HG03039 (cell line): ENCODE results near the gene USP19.

Experiments
- ATAC-seq: cut with Tn5 transposase; IDR thresholded peaks from one replicate; pipeline ENCODE4 v1.9.1; 2021; ENCODE audit warnings: mild to moderate bottlenecking, moderate library complexity; ENCODE audit not compliant: unreplicated experiment

Gene USP19, protein sequence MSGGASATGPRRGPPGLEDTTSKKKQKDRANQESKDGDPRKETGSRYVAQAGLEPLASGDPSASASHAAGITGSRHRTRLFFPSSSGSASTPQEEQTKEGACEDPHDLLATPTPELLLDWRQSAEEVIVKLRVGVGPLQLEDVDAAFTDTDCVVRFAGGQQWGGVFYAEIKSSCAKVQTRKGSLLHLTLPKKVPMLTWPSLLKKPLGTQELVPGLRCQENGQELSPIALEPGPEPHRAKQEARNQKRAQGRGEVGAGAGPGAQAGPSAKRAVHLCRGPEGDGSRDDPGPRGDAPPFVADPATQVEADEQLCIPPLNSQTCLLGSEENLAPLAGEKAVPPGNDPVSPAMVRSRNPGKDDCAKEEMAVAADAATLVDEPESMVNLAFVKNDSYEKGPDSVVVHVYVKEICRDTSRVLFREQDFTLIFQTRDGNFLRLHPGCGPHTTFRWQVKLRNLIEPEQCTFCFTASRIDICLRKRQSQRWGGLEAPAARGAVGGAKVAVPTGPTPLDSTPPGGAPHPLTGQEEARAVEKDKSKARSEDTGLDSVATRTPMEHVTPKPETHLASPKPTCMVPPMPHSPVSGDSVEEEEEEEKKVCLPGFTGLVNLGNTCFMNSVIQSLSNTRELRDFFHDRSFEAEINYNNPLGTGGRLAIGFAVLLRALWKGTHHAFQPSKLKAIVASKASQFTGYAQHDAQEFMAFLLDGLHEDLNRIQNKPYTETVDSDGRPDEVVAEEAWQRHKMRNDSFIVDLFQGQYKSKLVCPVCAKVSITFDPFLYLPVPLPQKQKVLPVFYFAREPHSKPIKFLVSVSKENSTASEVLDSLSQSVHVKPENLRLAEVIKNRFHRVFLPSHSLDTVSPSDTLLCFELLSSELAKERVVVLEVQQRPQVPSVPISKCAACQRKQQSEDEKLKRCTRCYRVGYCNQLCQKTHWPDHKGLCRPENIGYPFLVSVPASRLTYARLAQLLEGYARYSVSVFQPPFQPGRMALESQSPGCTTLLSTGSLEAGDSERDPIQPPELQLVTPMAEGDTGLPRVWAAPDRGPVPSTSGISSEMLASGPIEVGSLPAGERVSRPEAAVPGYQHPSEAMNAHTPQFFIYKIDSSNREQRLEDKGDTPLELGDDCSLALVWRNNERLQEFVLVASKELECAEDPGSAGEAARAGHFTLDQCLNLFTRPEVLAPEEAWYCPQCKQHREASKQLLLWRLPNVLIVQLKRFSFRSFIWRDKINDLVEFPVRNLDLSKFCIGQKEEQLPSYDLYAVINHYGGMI (N-terminal part only)

DNA sequence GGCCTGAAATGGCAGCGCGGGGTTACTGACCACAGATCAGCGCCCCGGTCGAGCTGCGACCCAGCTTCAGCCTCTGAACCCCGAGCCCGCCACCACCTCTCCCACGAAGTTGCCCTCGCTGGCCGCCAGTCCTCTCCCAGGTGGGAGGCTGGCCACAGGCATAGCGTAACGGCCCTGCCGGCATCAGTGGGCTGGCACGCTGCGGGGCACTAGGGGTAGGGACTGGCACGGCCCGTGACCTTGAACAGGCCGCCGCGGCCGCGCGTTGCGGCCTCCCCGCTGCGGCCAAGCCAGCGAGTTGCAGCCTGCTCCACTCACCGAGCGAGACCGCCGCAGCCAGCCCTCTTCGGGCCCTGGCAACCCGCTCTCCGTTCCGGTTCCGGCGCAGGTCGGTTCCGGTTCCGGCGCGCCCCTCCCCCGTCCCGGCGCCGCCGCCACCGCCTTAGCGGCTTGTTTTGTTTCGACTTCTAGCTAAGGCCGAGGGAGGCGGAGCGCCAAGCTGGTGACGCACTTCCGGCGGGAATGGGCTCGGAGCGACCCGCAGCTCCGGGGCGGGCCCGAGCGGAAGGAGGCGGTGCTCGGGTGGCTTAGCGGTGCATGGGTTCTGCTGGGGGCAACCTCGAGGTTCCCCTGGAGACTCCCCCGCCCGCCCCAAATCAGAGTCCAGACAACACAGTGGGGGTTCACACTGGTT lies at the start of gene USP19:
Gene USP19 (minus strand): TSS at position 386 of the 694 bp plus-strand sequence. CDS start 1,678 bp downstream, outside the sequence.
- peak; percentile 77 for ATAC-seq

DNA sequence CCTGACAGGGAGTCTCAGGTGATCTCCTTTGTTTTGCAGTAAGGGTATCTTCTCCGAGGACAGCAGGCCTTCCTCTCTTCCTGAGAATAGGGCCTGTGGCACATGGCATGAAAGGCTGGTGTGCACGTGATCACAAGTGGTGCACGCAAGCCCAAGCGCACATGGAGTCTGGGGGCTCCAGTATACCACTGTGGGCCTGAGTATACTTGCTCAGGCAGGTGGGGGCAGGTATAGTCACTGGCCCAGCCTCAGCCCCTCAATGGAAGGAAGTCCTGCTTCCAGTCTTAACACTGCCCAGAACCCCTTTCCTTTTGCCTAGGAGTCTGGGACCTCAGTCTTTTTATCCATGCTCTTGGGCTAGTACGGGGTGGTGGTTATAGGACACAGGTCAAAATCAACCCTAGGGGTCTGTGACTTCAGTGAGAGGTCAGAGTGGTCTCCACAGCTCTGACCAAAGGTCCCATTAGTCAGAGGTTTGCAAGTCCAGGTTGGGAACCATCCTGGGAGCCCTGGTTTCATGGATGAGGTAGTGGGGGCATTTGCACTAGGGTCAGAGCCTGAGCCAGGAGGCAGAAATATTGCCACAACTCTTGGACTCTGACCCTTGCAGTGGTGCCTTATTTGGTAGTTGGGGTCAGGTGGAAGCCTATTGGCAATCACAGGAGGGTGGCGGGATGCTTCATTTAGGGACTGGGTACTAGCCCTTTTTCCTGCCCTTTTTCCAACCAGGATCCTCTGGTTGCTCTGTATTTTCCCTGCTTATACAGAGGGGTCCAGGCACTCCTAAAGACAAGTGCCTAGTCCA lies 46.3 kb upstream of the USP19 start:
- ATAC-seq: no peak

DNA sequence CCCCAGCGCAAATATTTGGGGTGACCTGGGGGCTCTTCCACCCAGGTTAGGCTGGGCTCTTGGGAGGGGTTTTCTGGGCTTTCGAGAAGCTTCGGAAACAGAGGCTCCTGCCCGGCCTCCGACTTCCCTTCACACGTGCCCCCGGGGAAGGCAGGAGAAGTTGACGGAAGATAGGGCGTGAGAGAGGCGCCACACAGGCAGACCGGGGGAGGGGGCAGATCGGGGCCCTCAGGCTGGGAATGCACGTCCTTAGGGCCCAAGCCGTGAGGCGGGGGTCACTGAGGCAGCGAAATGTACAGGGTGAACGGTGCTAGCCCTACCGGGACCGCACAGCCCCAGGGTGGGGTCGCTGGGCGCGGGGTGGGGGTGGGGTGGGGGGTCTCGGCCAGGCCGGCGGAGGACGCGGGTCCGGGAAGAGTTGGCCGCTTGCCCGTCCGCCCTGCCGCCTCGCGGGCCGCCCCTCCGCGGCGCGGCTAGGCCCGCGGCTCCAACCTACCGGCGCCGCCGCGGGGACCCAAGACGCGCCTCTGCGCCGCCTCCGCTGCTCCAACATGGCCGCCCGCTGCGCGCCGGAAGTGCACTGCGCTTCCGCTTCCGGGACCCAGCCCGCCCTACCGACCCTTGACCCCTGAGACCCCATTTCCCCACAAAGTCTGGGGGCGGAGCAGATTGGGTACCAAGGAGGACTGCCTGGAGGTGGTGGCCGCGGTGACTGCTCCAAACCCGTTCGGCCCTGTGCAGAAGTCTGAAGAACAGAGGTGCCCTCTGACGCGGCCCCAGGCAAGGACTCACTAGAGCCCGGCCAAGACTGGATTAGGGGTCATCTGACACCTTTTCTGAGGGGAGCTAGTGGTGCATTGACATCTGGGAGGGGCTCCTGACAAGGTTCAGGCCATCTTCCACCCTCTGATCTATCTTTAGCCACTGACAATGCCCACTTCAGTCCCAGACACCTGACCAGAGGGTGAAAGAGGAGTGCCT lies 45.4 kb upstream of the USP19 start, which contains the start of gene CCDC71:
Gene CCDC71 (minus strand): TSS at position 561 of the 981 bp plus-strand sequence. CDS start 2,123 bp downstream, outside the sequence.
- no peak for ATAC-seq

DNA sequence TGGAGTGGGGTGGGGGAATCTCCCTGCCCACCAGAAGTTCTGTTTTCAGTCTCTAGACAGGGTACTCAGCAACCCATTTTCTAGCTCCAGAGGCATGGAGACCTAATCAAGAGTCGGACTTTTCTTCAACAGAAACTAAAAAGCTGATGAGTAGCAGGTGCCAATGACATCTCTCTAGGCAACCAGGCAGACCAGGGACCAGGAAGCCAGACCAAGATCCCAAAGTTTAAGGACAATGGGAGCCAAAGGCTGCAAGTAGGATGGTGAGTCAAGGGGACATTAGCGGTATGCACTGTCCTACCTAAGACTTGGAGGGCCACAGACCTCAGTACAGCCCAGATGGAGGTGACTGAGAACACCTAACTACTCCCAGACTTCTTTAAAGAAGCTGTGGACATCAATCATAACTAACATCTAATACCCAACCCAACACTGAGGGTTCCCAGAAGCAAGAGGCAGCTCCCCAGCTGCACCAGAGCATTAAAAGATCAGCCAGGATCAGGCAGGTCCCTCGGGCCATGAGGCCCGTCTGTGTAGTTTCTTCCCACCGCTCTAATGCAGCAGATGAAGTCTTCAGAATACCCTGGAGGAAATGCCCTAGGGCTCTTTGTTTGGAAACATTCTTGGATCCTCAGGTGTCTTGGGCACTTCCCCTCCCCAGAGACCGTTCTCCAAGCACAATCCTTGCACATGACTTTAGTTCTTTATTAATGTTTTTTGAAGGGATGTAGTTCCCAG lies 44.5 kb upstream of the USP19 start:
- ATAC-seq: no peak

DNA sequence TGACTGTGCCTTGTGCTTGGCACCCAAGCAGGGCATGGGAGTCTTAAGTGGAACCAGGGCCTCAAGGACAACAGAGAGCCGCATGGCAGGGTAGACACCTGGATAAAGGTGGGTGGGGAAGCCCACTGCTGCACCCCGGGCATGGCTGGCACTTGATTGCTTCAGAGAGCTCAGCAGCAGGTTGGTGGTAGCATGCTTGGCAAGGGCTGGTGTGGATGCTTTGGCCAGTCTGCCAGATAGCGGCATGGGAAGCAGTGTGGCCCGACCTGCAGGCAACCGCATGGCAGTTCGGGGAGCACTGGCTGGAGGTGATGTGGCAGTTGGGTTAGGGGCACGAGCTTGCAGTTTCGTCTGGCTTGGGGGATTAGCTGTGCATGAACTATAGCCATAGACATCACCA lies 43.0 kb upstream of the USP19 start:
- ATAC-seq: no peak

DNA sequence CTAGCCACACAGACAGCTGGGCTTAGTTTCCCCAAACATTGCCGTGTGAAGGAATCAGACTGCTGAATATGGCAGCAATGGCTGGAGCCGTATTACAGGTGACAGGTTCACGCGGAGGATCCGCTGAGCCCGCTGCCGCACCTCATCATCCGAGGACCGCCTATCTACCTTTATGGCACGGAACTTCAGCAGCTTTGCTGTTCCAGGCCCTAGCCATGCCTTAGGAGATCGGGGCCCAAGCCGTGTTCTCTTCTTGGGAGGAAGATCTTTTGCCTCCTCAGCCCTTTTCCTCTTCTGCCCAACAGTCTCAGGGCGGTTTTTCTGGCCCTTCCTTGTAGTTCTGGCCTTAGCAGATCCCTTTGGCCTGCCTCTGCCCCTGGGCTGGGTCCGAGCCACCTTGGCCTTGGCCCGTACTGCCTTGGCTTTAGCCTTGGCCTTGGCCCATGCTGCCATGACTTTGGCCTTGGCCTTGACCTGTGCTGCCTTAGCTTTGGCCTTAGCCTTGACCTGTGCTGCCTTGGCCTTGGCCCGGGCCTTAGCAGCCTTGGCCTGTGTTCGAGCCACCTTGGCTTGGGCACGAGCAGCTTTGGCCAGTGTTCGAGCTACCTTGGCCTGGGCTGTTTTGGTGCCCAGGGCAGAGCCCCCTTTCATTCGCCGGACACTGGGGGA lies 42.3 kb upstream of the USP19 start:
- no peak for ATAC-seq

DNA sequence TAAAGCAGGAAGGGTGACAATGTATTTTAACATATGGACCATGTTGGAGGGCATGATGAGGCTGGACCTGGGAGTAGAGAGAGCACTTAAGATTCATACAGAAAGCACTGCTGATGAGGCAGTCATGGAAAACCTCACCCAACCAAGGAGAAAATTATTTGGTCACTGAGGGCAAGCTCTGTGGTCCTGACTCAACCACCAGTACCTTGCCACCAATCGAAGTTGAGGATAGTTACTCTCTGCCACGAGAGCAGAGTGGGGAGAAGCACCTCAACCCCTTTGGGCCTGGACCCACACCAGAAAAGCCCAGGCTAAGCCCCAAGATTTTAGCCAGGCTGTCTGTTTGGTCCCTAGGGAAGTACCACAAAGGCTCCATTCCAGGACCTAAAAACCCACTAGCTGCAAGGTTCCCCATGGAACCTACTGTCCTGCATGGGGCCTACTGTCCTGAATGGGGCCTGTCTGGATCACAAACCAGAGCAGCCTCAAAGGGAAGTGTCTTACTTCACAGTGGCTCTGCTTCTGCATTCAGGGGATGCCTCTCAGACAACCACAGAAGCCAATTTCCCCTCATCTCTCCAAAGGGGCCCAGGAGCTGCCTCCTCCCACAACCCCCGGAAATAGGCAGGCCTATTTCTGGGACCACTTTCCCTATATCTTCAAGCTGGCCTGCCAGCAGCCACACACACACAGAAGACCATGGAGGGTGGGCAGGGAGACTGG lies 41.3 kb upstream of the USP19 start:
- no peak for ATAC-seq

DNA sequence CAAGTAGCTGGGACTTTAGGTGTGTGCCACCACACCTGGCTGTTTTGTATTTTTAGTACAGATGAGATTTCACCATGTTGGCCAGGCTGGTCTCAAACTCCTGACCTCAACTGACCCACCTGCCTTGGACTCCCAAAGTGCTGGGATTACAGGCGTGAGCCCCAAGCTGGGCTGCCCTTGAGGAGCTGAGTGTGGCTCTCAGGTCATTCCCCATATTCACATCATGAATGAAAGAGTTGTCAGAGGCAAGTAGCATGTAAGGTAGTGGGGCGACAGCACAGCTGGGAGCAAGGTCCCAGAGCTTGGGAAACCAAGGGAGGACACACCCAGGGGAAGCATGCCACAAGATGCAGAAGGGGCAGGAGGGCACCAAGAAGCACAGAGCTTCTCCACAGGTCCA lies 40.6 kb upstream of the USP19 start:
- ATAC-seq: no peak

DNA sequence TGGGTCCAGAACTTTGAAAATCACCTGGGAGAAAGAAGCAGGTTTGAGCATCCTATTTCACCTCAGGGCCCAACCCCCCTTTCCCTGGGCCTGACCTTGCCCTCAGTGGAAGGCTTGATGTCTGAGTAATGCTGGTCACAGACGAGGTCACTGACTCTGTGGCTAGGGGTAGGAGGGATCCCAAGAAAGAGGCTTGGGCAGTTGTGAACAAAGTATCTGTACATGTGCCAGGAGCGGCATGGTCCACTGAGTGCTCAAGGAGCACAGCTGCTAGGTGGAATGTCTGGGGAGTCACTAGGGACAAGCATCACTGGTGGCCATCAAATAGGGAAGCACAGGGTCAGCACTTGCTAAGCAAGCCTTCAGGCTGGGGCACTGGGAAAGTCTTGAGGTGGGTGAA lies 38.2 kb upstream of the USP19 start:
- no peak for ATAC-seq

DNA sequence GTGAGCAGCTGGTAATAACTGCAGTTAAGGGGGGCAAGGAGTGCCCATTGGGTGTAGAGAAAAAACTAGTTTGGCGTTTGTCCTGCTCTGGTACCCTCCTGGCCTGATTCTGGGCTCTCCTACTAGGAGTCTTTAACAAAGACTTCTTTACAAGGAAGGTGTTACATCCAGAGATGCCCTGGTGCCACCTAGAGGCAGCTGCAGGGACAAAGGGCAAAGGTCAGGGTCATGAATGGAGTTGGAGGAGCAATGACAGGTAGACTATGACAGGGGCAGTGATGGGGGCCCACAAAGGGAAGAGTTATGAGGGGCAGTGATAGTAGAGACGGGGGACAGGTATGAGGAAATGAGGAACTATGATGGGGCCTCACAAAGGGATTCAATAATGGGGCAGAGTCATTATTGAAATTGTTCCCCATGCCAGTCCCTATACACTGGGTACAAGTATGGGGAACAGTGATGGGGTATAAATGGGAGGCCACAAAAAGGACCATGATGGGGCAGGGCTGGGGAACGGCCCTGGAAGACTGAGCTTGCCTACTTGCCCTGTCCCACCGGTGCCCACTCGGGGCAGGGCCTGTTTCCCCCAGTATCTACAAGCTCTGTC lies 37.6 kb upstream of the USP19 start:
- no peak for ATAC-seq

DNA sequence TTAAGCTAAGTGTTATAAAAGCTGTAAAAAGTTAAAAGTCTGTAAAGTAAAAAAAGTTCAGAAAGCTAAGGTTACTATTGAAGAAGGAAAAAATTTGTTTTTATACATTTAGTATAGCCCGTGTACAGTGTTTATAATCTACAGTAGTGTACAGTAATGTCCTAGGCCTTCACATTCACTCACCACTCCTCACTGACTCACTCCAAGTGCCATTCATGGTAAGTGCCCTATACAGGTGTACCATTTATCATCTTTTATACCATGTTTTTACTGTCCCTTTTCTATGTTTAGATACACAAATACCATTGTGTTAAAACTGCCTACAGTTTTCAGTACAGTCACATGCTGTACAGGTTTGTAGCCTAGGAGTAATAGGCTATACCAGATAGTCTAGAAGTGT lies 36.7 kb upstream of the USP19 start:
- no peak for ATAC-seq

DNA sequence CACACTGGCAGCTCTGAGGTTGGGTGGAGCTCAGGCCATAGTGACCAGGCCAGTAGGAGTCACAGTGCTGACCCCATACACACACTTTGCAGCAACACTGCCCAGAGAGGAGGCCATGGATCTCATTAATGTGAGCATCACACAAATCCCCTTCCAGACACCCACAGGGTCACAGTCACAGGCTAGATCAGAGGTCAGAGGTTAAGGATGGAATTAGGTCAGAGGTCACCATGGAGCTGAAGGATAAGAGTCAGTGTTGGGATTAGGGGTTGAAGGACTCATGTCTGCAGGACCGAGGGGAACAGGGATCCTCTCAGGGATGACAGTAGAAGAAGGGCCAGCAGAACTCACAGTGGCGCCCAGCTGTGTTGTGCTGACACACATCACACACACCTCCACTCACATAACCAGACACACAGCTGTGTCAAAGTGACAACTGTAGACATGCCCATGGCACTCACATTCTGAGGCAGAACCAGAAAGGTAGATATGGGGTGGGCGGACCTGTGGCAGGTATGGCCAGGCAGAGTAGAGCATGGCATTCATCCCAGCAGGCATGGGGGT lies 32.8 kb upstream of the USP19 start:
- ATAC-seq: no peak

DNA sequence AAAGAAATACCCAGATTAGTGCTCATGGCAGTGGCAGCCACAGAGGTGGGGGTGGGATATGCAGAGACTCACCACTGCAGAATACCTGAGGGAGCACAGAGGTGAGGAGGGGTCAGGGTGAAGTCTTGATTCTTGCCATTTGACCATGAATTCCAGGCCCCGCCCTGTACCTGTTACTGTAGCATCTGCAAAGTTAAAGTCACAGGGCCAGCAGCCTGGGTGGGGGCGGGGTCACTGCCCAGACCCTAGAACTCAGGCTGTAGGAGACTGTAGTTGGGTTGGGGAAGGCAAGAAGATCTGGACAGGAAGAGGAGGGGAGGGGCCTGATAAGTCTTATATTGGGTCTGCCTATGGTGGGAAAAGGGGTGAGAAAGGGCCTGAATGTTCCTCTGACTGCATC lies 31.0 kb upstream of the USP19 start:
- no peak for ATAC-seq

DNA sequence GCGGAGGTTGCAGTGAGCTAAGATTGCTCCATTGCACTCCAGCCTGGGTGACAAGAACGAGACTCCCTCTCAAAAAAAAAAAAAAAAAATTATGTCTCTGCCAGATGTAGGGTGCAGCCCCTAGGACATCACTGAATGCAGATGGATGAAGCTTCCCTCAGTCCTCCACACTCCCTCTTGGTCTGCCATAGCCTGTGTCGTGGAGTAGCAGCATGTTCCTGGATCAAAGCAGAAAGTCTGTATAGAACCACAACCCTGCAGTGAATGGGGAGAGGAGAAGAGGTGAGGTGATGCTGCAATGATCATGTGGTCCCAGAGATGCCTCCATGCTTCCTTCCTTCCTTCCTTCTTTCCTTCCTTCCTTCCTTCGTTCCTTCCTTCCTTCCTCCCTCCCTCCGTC lies 27.5 kb upstream of the USP19 start:
- ATAC-seq: no peak

DNA sequence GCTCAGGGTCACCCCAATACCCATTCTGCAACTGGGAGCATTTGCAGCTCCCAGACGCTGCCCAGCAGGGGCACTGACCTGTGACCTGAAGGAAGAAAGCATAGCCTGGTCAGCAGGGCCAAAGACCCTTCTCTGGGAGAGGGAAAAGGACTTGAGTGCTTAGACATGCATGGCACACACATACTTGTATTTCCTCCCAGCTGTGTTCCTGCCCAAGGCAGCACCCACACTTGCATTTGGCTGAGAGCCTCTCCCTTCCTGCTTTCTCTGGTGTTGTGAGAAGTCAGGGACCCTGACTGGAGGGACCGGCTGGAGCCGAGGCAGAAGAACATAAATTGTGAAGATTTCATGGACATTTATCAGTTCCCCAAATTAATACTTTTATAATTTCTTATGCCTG lies 19.5 kb upstream of the USP19 start:
- no peak for ATAC-seq

DNA sequence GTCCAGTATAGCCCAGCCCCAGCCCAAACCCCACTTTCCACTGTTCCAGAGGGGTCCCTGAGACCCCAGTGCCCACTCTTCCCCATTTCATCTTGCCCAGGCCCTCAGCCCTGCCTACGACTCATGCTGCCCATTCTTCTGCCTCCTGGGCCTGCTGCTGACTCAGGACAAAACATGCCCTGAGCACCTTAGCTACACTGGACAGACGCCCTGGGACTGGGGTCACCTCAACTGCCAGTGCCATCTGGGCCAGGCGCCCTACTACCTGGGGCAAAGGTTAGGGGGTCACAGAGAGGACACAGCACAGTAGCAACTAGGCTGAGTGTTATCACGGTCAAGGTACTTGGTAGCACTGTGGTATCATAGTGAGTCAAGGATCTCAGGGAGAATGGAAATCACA lies 14.9 kb upstream of the USP19 start:
- ATAC-seq: no peak
